Measurements from ENCODE around the gene NF2. TPM values are rescaled to one million over a fixed set of nuclear protein-coding genes. Genes with fewer than 3 reads are reported as not detected.
A peak's percentile ranks its signal among the peaks of the same experiment; 100 is the strongest.

Gene NF2
- total RNA-seq (2022) (92.4 and 98.3 TPM in 2 replicates), Bru-seq, nascent RNA (percentile 77 among the genes with signal in this experiment), BruChase-seq, experiment 1, labeled RNA remaining after a 6-hour chase (percentile 87 among the genes with signal in this experiment), BruChase-seq, experiment 2, labeled RNA remaining after a 2-hour chase (percentile 75 among the genes with signal in this experiment)
- long read RNA-seq, full-length matches to known transcripts = 89 of 149 reads
- long read RNA-seq, partial matches to known transcripts = 9 of 149 reads
- long read RNA-seq, other reads (novel, unspliced or antisense) = 51 of 149 reads

GRCh38 chr22:29603358-29604075 lies at the start of gene NF2:
Gene NF2, plus strand, starts transcription at chr22:29603633. Its CDS starts 366 bp downstream, at chr22:29603999.
- no peaks in the 10 kb centered on the region for H3K27me3 Mint-ChIP-seq (ENCODE audit: insufficient read depth, unreplicated experiment)
- H3K4me3 Mint-ChIP-seq (ENCODE audit: unreplicated experiment) = peak within 1 kb of the TSS; percentile 87
- peaks cover 21% of the 10 kb centered on the region for H3K36me3 Mint-ChIP-seq (ENCODE audit: insufficient read depth, unreplicated experiment)
- H3K4me1 Mint-ChIP-seq (ENCODE audit: insufficient read depth, unreplicated experiment) = peaks cover 5% of the 10 kb centered on the region
- H3K9me3 Mint-ChIP-seq (ENCODE audit: unreplicated experiment) = no peaks in the 10 kb centered on the region
- no TSS peak for BruUV-seq (replicated peaks)
- ChIA-PET POLR2A (interaction anchor here (0.6 to 3.9 kb wide), 15 partner anchors 9 to 818 kb away, joined by 3 to 27 read pairs (median 7); partner anchors contain the start of genes AP1B1, ASCC2 and THOC5), CTCF (interaction anchor here (0.6 to 3.7 kb wide), 8 partner anchors 8 to 719 kb away, joined by 3 to 24 read pairs (median 5); no protein-coding TSS in a partner anchor)
- peak within 1 kb of the TSS; percentile 98 for H3K27ac Mint-ChIP-seq (ENCODE audit: low read depth, unreplicated experiment)
- TF ChIP-seq CTCF (IDR thresholded peaks at IDR 0.05; ENCODE audit: unreplicated experiment) = no peak
- intact Hi-C loops (cut with micrococcal nuclease) = loop anchor here (2.0 kb wide), 1 partner anchor 51 kb away; the partner anchor contains the start of gene THOC5
- DNase-seq (ENCODE audit: unreplicated experiment) = peak; percentile 41

- intact Hi-C loops (cut with micrococcal nuclease) = no loop called here
- no peak for DNase-seq (ENCODE audit: unreplicated experiment)
- Mint-ChIP-seq H3K4me3 (ENCODE audit: unreplicated experiment) (peak overlapping the region; percentile 36), H3K9me3 (ENCODE audit: unreplicated experiment) (no peaks in the 10 kb centered on the region), H3K27me3 (ENCODE audit: insufficient read depth, unreplicated experiment) (no peaks in the 10 kb centered on the region), H3K4me1 (ENCODE audit: insufficient read depth, unreplicated experiment) (peaks cover 12% of the 10 kb centered on the region), H3K36me3 (ENCODE audit: insufficient read depth, unreplicated experiment) (peaks cover 42% of the 10 kb centered on the region), H3K27ac (ENCODE audit: low read depth, unreplicated experiment) (peak overlapping the region; percentile 58)
- ChIA-PET POLR2A (interaction anchor here (0.6 to 2.3 kb wide), 4 partner anchors 8 to 163 kb away, joined by 3 to 10 read pairs (median 8); no protein-coding TSS in a partner anchor), CTCF (interaction anchor here (0.7 to 2.2 kb wide), 6 partner anchors 10 to 92 kb away, joined by 4 to 13 read pairs (median 8); no protein-coding TSS in a partner anchor)
- BruUV-seq (replicated peaks) = TSS peak; percentile 6
- no peak for TF ChIP-seq CTCF (IDR thresholded peaks at IDR 0.05; ENCODE audit: unreplicated experiment)
Measured at GRCh38 chr22:29555065-29555644, 48.3 kb upstream of the NF2 start.

GRCh38 chr22:29559030-29559429 lies 44.4 kb upstream of the NF2 start:
- no peak overlapping the region for H3K27ac Mint-ChIP-seq (ENCODE audit: low read depth, unreplicated experiment)
- intact Hi-C loops (cut with micrococcal nuclease) = no loop called here
- POLR2A ChIA-PET = no interaction called here

More at GRCh38 chr22:29559030-29559429, 44.4 kb upstream of the NF2 start:
- TF ChIP-seq CTCF (IDR thresholded peaks at IDR 0.05; ENCODE audit: unreplicated experiment) = no peak
- CTCF ChIA-PET = no interaction called here
- Mint-ChIP-seq H3K9me3 (ENCODE audit: unreplicated experiment) (no peaks in the 10 kb centered on the region), H3K4me3 (ENCODE audit: unreplicated experiment) (no peak overlapping the region), H3K27me3 (ENCODE audit: insufficient read depth, unreplicated experiment) (no peaks in the 10 kb centered on the region), H3K36me3 (ENCODE audit: insufficient read depth, unreplicated experiment) (peaks cover 51% of the 10 kb centered on the region), H3K4me1 (ENCODE audit: insufficient read depth, unreplicated experiment) (peaks cover 7% of the 10 kb centered on the region)
- BruUV-seq (replicated peaks) = no TSS peak
- no peak for DNase-seq (ENCODE audit: unreplicated experiment)

Measured in MCF 10A (cell line).